ENCODE results near the gene HPGDS.

DNA sequence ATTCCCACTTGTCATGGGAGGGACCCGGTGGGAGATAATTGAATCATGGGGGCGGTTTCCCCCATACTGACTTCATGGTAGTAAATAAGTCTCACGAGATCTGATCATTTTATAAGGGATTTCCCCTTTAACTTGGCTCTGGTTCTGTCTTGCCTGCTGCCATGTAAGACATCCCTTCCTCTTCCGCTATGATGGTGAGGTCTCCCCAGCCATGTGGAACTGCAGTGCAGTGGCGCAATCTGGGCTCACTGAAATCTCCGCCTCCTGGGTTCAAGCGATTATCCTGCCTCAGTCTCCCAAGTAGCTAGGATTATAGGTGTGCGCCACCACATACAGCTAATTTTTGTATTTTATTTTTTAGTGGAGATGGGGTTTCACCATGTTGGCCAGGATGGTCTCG is 2.9 kb downstream of the HPGDS start:
- TF ChIP-seq POLR2A (IDR thresholded peaks at IDR 0.05; ENCODE audit: low read length), result no peak
- TF ChIP-seq GATA1 (IDR thresholded peaks at IDR 0.05; ENCODE audit: low read depth, low read length), result no peak

All from erythroblast (primary cell).